Lower leg skin (tissue), 4 donors: Measurements from ENCODE around the gene TMEM156. TPM values are rescaled to one million over a fixed set of nuclear protein-coding genes. Genes with fewer than 3 reads are reported as not detected.

Source experiments
- DNase-seq, 2 donors: peaks; one replicate each; pipeline ENCODE4 v3.0.0-alpha.2; 2019; ENCODE audit warnings: low spot score in 2 of 2
- H3K4me3 ChIP-seq: fragments of 200-600 bp; sonication (generic); 2 replicates; pipeline ENCODE4 v1.5.1; 2017; ENCODE audit warnings: mild to moderate bottlenecking, low read depth; ENCODE audit not compliant: poor library complexity, severe bottlenecking
- POLR2A ChIP-seq, 2 donors: fragments of 450-650 bp; IDR thresholded peaks; one replicate each; pipeline ENCODE4 v1.6.1; 2016 to 2017; ENCODE audit warnings: antibody characterized with exemption in 2 of 2, mild to moderate bottlenecking in 1 of 2, moderate library complexity in 1 of 2
- WGBS, 2 donors: methylation state at CpG; one replicate each; pipeline ENCODE4 v1.1.5; 2018; 5-methylcytosine and 5-hydroxymethylcytosine counted together
- intact Hi-C: fragments of 100-400 bp; cut with DNase I; formaldehyde crosslinking; loops from one replicate; pipeline ENCODE4 v1.15.0; 2023; ENCODE audit warnings: low total_unique reads
- total RNA-seq, 4 donors: library from RNA; depleted of rRNA; stranded (reverse); fragments of >200 nt; gene quantifications; one replicate each; pipeline ENCODE4 v1.1.0, GENCODE V29; 2016
- TF ChIP-seq, protein P1 (sequence below), 3 donors: fragments of 450-650 bp; IDR thresholded peaks; one replicate each; pipeline ENCODE4 v1.5.1; 2016; ENCODE audit warnings: antibody characterized with exemption in 3 of 3, mild to moderate bottlenecking in 3 of 3, moderate library complexity in 2 of 3

Gene TMEM156
- total RNA-seq, 4 donors from 2014 or later: 0.12 to 0.52 (median 0.23) TPM; not detected in 1

- intact Hi-C loops: no loop called here
- 79 to 83% methylated on average over 3 of the region's 3 CpGs for WGBS, 2 donors
- no peak for DNase-seq
- TF ChIP-seq POLR2A (IDR thresholded peaks at IDR 0.05): no peak
- TF ChIP-seq, protein P1, sequence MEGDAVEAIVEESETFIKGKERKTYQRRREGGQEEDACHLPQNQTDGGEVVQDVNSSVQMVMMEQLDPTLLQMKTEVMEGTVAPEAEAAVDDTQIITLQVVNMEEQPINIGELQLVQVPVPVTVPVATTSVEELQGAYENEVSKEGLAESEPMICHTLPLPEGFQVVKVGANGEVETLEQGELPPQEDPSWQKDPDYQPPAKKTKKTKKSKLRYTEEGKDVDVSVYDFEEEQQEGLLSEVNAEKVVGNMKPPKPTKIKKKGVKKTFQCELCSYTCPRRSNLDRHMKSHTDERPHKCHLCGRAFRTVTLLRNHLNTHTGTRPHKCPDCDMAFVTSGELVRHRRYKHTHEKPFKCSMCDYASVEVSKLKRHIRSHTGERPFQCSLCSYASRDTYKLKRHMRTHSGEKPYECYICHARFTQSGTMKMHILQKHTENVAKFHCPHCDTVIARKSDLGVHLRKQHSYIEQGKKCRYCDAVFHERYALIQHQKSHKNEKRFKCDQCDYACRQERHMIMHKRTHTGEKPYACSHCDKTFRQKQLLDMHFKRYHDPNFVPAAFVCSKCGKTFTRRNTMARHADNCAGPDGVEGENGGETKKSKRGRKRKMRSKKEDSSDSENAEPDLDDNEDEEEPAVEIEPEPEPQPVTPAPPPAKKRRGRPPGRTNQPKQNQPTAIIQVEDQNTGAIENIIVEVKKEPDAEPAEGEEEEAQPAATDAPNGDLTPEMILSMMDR (IDR thresholded peaks at IDR 0.05): no peak
- H3K4me3 ChIP-seq: no peak overlapping the region
These were observed 1.5 kb downstream of the TMEM156 start for GRCh38 chr4:39030725-39031124.

DNA sequence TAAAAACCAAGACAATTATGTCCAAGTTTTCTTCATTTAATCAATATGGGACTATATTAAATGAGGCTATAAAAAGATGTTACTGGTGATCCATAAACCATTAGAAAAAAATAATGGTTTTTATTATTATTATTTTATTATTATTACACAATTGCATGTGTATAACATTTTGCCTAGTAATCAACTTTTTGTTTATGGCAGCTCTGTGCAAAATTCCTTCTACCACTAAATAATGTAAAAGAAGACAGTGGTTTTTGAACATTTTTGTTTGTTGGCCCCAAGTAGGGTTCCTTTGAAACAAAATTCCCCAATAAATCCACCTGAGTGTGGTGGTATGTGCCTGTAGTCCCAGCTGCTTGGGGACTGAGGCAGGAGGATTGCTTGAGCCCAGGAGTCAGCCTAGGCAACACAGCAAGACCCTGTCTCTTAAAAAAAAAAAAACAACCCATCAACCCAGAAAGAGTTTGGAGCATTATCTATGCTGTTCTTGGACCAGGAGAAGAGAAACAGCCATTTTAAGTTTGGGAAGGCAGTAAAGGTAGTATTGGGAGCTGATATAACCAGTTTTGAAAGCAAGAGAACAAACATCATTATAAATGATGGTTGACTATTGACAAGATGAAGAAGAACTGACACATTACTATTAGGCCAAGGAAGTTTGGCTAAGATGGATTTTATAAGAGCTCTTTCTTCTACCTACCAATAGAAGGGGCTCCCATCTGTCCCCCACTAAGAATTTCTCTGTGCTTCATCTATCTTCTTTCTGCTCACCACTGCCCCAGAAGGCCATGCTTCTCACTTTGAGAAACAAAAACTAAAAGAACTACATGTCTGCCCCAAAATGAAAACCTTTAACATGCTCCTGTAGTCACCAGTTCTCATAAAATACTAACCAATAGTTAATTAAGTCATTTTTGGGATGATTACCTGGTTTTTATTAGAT is 2.2 kb downstream of the TMEM156 start:
- H3K4me3 ChIP-seq: no peak overlapping the region
- intact Hi-C loops: no loop called here
- TF ChIP-seq, protein P1 (IDR thresholded peaks at IDR 0.05): no peak
- no peak for TF ChIP-seq POLR2A (IDR thresholded peaks at IDR 0.05)
- DNase-seq: no peak

- no peak for DNase-seq
- no peak for TF ChIP-seq POLR2A (IDR thresholded peaks at IDR 0.05)
- TF ChIP-seq, protein P1 (IDR thresholded peaks at IDR 0.05): no peak
- intact Hi-C loops: no loop called here
These were observed 6.1 kb downstream of the TMEM156 start for GRCh38 chr4:39026096-39026495.

DNA sequence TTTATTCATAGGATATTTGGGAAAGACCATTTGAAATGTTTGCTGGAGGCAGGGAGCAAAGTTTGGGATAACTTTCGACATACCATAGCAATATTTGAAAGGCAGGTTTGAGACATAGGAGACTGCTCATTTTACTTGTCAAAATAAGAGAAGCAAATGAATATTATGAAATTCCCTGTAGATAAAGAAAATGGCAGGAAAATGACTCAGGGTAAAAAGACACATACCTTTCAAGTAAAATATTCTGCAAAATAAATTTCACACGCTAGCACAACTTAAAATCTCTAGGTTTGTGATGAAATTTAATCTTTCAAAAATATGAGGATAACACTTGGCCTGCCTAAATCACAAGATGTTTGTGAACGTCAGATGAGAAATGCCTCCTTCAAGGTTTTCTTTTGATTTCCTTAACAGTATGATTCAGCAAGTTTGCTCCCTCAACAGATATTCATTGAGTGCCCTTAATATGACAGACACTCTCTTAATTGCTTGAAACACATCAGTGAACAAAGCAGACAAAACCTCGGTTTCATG is 6.6 kb downstream of the TMEM156 start:
- intact Hi-C loops: no loop called here

More at GRCh38 chr4:39026096-39026495, 6.1 kb downstream of the TMEM156 start:
- no peak overlapping the region for H3K4me3 ChIP-seq

GRCh38 chr4:39024311-39024865 is 7.8 kb downstream of the TMEM156 start:
- intact Hi-C loops: no loop called here
- TF ChIP-seq, protein P1 (IDR thresholded peaks at IDR 0.05): no peak
- no peak for TF ChIP-seq POLR2A (IDR thresholded peaks at IDR 0.05)
- H3K4me3 ChIP-seq: no peak overlapping the region
- no peak for DNase-seq
- WGBS, 2 donors: 95 to 96% methylated on average over 3 of the region's 3 CpGs

More for the DNA sequence above, 6.6 kb downstream of the TMEM156 start:
- 78 to 85% methylated on average over 4 of the region's 4 CpGs for WGBS, 2 donors
- H3K4me3 ChIP-seq: no peak overlapping the region
- no peak for TF ChIP-seq POLR2A (IDR thresholded peaks at IDR 0.05)
- TF ChIP-seq, protein P1 (IDR thresholded peaks at IDR 0.05): no peak
- DNase-seq: no peak
